Astrocyte of the hippocampus (primary cell): ENCODE data around the gene PTF1A.
"Not testable (repeated sequence)": the region's sequence is repeated elsewhere in the genome, so short reads cannot be mapped to it uniquely, and the experiment has no call there.

Source experiments
- DNase-seq: peaks from one replicate; pipeline ENCODE4 v3.0.0; 2011; ENCODE audit warnings: low read depth, low spot score

PTF1A gene

DNA sequence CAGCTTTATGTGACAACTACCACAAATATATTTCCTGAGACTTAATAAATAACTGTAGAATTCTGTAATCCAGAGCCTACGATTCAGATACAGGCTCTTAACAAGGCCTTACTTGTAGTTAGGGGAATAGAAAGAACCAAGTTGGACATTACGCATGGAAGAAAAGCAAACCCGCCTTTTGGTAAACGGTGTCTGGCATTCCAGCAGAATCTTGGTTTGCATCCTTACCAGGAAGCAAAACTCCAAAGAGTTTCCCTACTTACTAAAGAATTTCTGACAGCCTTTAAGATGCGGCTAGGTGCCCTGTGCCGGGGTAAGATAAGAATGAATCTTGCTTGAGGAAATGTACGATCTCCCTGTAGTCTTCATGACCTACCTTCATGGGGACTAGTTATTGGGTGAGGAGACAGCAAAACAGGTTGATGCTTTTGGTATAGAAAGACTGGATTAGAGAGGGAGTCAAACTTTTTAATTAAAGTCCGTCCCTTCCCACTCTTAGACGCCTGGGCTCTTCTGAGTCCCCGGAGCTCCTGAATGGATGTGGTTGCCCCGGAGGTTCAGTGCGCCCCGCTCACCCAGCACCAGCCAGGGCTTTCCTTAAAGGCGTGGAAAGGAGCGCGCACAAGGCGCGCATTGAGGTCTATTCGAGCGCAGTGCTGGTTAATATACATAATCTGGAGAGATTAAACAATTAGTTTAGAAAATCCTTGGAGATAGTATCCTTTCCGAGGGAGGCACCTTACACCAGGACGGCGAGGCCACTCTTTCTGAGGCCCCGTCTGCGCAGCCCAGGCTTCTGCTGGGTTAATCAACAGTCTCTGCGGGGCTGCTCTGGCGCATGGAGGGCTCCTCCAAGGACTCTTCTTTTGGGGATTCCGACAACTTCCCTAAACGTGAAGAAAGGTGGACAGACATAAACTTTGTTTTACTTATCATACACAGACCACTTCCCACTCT is 11.5 kb downstream of the PTF1A start:
- no peak for DNase-seq

DNA sequence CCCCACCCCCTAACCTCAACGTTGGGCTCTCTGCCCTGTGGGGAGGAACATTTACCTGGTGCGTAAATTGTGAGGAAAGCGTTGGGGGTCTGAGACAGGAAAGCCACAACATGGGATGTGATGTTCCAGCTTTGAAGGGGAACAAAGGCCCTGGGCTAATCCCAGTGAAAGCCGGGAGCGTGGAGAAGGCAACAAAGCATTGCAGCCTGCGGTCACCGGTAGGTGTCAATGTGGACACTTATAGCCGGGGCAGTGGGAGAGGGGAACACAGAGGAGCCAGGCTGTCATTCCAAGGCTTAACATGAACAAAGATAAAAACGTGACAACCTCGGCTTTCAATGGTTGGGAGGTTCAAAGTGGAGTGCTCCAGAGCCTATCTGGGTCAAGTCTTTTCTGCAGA is 12.7 kb downstream of the PTF1A start:
- no peak for DNase-seq

DNA sequence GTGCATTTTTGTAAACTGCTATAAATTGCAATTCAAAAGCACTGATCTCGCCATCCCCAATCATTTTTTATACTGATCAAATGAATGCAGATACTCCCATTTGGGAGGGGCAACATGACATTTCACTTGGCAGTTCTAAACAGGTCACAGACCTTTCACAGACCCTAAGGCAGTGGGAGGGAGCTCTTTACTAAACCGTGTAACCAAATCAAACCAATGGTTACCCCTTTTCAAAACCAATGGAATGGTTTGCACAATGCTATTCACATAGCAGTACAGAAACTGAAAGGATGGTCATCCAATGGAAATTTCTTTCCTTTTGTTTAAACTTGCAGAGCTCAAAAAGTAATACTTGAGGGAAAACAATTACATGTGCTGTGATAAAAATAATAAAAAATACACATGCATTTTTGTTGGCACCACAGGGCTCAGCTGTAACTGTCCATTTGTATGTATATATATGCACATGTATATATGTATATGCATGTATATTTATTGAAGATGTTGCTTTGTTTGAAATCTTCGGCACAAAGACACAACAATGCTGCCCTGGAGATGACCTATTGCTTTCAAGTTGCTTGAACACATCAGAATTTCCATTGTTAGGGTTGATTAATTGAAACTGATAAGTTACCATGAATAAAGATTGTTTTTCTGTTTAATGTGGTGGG is 14.0 kb downstream of the PTF1A start:
- no peak for DNase-seq

GRCh38 chr10:23217471-23217870 is 25.4 kb downstream of the PTF1A start:
- DNase-seq, result no peak

DNA sequence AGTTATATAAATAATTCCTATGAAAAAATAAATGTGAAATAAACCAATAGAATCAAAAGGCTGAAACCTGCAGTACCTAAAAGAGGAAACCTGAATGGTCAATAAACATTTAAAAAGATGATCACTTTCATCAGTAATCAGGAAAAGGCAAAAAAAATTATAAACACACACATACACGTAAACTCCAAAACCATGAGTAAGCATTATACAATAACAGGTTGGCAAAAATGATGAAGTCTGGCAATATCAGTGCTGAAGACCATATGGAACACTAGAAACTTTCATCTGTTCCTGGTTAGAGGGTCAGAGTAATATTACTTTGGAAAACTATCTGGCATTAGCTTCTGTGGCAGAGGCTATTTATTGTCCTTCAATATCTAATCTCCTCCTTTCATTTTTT is 38.5 kb downstream of the PTF1A start:
- DNase-seq, result no peak

- no peak for DNase-seq
Observed at GRCh38 chr10:23238015-23238414, 45.9 kb downstream of the PTF1A start.

GRCh38 chr10:23241779-23242178 is 49.7 kb downstream of the PTF1A start:
- DNase-seq, result not testable (repeated sequence)
